ENCODE measurements around the gene SND1. TPM values are rescaled to one million over a fixed set of nuclear protein-coding genes. Genes with fewer than 3 reads are reported as not detected.

SND1 gene
- total RNA-seq, 4 donors from 2014 or later, result 55.5 to 305 (median 80.1) TPM

DNA sequence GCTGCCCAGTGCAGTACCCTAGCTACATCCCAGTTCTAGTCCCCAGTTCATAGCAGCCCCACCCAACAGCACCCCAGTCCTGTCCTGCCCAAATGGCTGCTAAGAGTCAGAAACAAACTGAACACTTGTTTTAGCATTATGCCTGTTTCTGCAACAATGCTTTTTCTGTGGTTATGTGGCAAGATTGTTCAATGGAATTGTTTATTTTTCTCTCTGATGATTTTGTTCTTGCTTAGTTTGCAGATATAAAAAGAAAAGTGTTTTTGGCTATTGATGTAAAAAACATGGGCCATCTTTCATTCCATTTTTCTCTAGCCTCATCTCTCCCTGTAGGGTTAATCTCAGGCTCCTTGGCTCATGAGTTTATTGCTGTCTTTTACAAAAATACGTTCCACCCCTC is 336.8 kb downstream of the SND1 start:
- TF ChIP-seq POLR2A (IDR thresholded peaks at IDR 0.05), result no peak
- TF ChIP-seq, protein P1, sequence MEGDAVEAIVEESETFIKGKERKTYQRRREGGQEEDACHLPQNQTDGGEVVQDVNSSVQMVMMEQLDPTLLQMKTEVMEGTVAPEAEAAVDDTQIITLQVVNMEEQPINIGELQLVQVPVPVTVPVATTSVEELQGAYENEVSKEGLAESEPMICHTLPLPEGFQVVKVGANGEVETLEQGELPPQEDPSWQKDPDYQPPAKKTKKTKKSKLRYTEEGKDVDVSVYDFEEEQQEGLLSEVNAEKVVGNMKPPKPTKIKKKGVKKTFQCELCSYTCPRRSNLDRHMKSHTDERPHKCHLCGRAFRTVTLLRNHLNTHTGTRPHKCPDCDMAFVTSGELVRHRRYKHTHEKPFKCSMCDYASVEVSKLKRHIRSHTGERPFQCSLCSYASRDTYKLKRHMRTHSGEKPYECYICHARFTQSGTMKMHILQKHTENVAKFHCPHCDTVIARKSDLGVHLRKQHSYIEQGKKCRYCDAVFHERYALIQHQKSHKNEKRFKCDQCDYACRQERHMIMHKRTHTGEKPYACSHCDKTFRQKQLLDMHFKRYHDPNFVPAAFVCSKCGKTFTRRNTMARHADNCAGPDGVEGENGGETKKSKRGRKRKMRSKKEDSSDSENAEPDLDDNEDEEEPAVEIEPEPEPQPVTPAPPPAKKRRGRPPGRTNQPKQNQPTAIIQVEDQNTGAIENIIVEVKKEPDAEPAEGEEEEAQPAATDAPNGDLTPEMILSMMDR (IDR thresholded peaks at IDR 0.05), result no peak
- no peak overlapping the region for H3K4me3 ChIP-seq
- no peak for DNase-seq

DNA sequence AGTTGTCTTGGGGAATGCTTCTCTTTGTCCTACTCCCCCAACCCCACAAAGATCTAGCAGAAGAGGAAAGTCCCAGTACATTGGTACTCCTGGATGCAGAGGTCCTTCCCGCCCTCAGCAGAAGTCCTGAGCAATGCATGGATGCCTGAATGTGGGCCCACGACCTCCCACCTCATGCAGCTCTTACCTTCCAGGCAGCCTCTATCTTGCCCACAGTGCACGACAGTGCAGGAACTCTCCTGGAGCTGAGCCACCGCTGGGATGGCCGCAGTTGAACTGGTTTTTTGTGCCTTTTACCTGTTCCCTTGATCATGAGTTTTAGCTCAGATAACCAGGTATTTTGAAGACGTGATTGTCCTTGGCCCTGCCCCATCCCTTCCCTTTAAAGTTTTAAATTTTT is 341.3 kb downstream of the SND1 start:
- Histone ChIP-seq H3K27ac (no peak overlapping the region), H3K36me3 (peaks cover 0 to 14% (median 0%) of the 10 kb centered on the region in 3 donors), H3K4me1 (no peaks in the 10 kb centered on the region), H3K27me3 (no peaks in the 10 kb centered on the region), H3K4me3 (no peak overlapping the region), H3K9me3 (no peaks in the 10 kb centered on the region)
- TF ChIP-seq, protein P1 (IDR thresholded peaks at IDR 0.05), result no peak
- TF ChIP-seq POLR2A (IDR thresholded peaks at IDR 0.05), result no peak
- no peak for DNase-seq

More for the DNA sequence above, 336.8 kb downstream of the SND1 start:
- Histone ChIP-seq H3K27ac (no peak overlapping the region), H3K4me1 (no peaks in the 10 kb centered on the region), H3K9me3 (no peaks in the 10 kb centered on the region), H3K36me3 (peaks cover 0 to 14% (median 0%) of the 10 kb centered on the region in 3 donors), H3K27me3 (no peaks in the 10 kb centered on the region)

- no peak overlapping the region for H3K4me3 ChIP-seq
- peaks cover 0 to 14% (median 0%) of the 10 kb centered on the region in 3 donors for H3K36me3 ChIP-seq
- no peak for DNase-seq
- TF ChIP-seq, protein P1 (IDR thresholded peaks at IDR 0.05), result no peak
- TF ChIP-seq POLR2A (IDR thresholded peaks at IDR 0.05), result no peak
- no peaks in the 10 kb centered on the region for H3K9me3 ChIP-seq
- H3K27me3 ChIP-seq, result no peaks in the 10 kb centered on the region
- H3K4me1 ChIP-seq, result no peaks in the 10 kb centered on the region
- H3K27ac ChIP-seq, result no peak overlapping the region
Observed at GRCh38 chr7:127993987-127994386, 342.0 kb downstream of the SND1 start.

DNA sequence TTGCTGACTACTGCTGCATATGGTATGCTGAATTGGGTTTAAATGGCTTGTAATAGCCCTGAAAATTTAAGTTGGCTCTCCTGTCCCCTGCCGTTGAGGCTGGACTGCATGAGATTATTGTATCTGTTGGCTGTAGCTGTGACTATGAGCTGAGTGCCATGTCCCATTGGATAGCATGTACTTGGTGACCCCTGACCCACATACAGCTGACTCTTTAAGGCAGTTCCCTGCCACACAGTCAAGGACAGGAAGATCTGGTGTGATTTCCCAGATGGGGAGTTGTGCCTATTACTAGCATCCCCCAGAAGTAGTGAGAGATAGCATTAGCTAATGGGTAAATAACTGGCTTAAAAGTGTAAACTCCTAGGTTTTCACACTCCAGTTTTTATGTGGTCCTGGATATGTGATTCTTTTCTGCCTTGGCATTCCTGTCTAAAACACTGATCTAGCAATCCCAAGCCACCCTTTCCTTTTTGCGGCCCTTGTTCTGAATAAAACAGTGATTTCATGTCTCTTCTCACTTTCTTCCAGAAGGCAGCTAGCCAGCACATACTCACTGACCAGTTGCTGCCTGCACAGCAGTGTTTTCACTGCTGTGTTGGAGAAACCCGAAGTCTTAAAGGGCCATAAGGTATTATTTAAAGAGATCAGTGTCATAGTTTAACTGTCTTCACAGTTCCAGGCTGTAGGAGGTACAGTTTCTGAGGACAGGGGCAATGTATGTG is 343.3 kb downstream of the SND1 start:
- TF ChIP-seq, protein P1 (IDR thresholded peaks at IDR 0.05), result no peak
- TF ChIP-seq POLR2A (IDR thresholded peaks at IDR 0.05), result no peak
- peaks cover 0 to 14% (median 0%) of the 10 kb centered on the region in 3 donors for H3K36me3 ChIP-seq
- peaks cover 0 to 2% (median 0%) of the 10 kb centered on the region in 4 donors for H3K4me1 ChIP-seq
- H3K27me3 ChIP-seq, result no peaks in the 10 kb centered on the region
- DNase-seq, result no peak
- H3K27ac ChIP-seq, result no peak overlapping the region
- no peaks in the 10 kb centered on the region for H3K9me3 ChIP-seq
- H3K4me3 ChIP-seq, result no peak overlapping the region

DNA sequence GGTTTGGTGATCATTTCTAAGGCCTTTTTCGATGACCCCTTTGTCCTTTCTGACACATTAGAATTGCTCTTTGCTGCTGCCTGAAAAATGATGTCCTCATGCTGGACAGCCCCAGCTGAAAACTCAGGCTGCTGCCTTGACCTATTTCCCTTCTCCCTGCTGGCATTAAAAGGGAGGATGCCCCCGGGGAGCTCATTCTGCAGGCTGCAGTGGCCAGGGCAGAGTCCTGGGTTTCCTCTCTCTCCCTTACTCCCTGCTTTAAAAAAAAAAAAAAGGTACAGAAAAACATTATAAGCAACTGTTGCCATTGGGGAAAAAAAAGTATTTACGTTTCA is 343.9 kb downstream of the SND1 start:
- no peak overlapping the region for H3K4me3 ChIP-seq
- no peak overlapping the region for H3K27ac ChIP-seq

More for the DNA sequence above, 343.9 kb downstream of the SND1 start:
- no peaks in the 10 kb centered on the region for H3K27me3 ChIP-seq
- TF ChIP-seq POLR2A (IDR thresholded peaks at IDR 0.05), result no peak
- TF ChIP-seq, protein P1 (IDR thresholded peaks at IDR 0.05), result no peak
- H3K4me1 ChIP-seq, result peaks cover 0 to 3% (median 0%) of the 10 kb centered on the region in 4 donors
- no peaks in the 10 kb centered on the region for H3K9me3 ChIP-seq
- DNase-seq, result no peak
- H3K36me3 ChIP-seq, result peaks cover 0 to 10% (median 0%) of the 10 kb centered on the region in 3 donors
